NCI-H2171 (cell line): ENCODE data around the gene OTUB1.
"Not testable (repeated sequence)": the region's sequence is repeated elsewhere in the genome, so short reads cannot be mapped to it uniquely, and the experiment has no call there.

ENCODE experiments used
- DNase-seq: peaks from one replicate; lab custom pipeline; 2025; lab: John Stamatoyannopoulos, UW

The OTUB1 gene

GRCh38 chr11:63986156-63986931, at the start of gene OTUB1:
Gene OTUB1, plus strand, starts transcription at chr11:63986438. Its CDS starts 19 bp downstream, at chr11:63986457.
- DNase-seq = peak; percentile 84

- DNase-seq = peak; percentile 48
These were observed 48.3 kb upstream of the OTUB1 start for GRCh38 chr11:63937713-63938478.

- peak; percentile 98 for DNase-seq
These were observed 47.5 kb upstream of the OTUB1 start, which contains the start of gene NAA40 for GRCh38 chr11:63938479-63939396. Gene NAA40, plus strand, starts transcription at chr11:63939002. Its CDS starts 95 bp downstream, at chr11:63939097.

- no peak for DNase-seq
These were observed 46.8 kb upstream of the OTUB1 start for GRCh38 chr11:63939397-63939891.

- DNase-seq = no peak
These were observed 45.5 kb upstream of the OTUB1 start for GRCh38 chr11:63940786-63941185.

GRCh38 chr11:63941901-63942300, 44.3 kb upstream of the OTUB1 start:
- DNase-seq = no peak

- no peak for DNase-seq
These were observed 43.4 kb upstream of the OTUB1 start for GRCh38 chr11:63942803-63943202.

GRCh38 chr11:63944987-63945386, 41.3 kb upstream of the OTUB1 start:
- DNase-seq = no peak

- peak; percentile 78 for DNase-seq
These were observed 40.6 kb upstream of the OTUB1 start for GRCh38 chr11:63945477-63946163.

GRCh38 chr11:63951779-63952536, 34.3 kb upstream of the OTUB1 start:
- no peak for DNase-seq

GRCh38 chr11:63952570-63952969, 33.7 kb upstream of the OTUB1 start:
- no peak for DNase-seq

GRCh38 chr11:63958008-63958407, 28.2 kb upstream of the OTUB1 start:
- DNase-seq = peak; percentile 27

GRCh38 chr11:63961608-63962412, 24.4 kb upstream of the OTUB1 start:
- peak; percentile 44 for DNase-seq

- not testable (repeated sequence) for DNase-seq
These were observed 22.3 kb upstream of the OTUB1 start for GRCh38 chr11:63963895-63964294.

GRCh38 chr11:63966444-63966843, 19.8 kb upstream of the OTUB1 start:
- no peak for DNase-seq

GRCh38 chr11:63969461-63969860, 16.8 kb upstream of the OTUB1 start:
- no peak for DNase-seq

GRCh38 chr11:63970902-63971301, 15.3 kb upstream of the OTUB1 start:
- no peak for DNase-seq

GRCh38 chr11:63973912-63974258, 12.4 kb upstream of the OTUB1 start:
- DNase-seq = not testable (repeated sequence)

- DNase-seq = peak; percentile 100
These were observed 11.7 kb upstream of the OTUB1 start, which contains the start of gene COX8A for GRCh38 chr11:63974259-63975143. Gene COX8A, plus strand, starts transcription at chr11:63974620. Its CDS starts 61 bp downstream, at chr11:63974681.
